Measurements from ENCODE around the gene TXNL1.

GRCh38 chr18:56641714-56642337 is 3.4 kb upstream of the TXNL1 start:
- TF ChIP-seq, protein P1, sequence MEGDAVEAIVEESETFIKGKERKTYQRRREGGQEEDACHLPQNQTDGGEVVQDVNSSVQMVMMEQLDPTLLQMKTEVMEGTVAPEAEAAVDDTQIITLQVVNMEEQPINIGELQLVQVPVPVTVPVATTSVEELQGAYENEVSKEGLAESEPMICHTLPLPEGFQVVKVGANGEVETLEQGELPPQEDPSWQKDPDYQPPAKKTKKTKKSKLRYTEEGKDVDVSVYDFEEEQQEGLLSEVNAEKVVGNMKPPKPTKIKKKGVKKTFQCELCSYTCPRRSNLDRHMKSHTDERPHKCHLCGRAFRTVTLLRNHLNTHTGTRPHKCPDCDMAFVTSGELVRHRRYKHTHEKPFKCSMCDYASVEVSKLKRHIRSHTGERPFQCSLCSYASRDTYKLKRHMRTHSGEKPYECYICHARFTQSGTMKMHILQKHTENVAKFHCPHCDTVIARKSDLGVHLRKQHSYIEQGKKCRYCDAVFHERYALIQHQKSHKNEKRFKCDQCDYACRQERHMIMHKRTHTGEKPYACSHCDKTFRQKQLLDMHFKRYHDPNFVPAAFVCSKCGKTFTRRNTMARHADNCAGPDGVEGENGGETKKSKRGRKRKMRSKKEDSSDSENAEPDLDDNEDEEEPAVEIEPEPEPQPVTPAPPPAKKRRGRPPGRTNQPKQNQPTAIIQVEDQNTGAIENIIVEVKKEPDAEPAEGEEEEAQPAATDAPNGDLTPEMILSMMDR (IDR thresholded peaks at IDR 0.05; ENCODE audit: insufficient read depth, low read depth, low read length) = no peak
- TF ChIP-seq EZH2 (IDR thresholded peaks at IDR 0.05; ENCODE audit: insufficient read depth, low read length) = no peak

Measured in astrocyte (in vitro differentiated cells and primary cell).